A549 (cell line): ENCODE measurements around the gene C1orf146. TPM values are rescaled to one million over a fixed set of nuclear protein-coding genes. Genes with fewer than 3 reads are reported as not detected.

ENCODE experiments used
- ATAC-seq, 2 experiments: fragments of 200-7000 bp in 1 of 2; fragments of >200 bp in 1 of 2; cut with Nextera tagmentation in 1 of 2; cut with Tn5 transposase in 1 of 2; 3 replicates each; pipeline versions ENCODE4 v1.8.0 to v1.9.1; 2018 to 2020; ENCODE audit warnings: mild to moderate bottlenecking in 1 of 2, moderate library complexity in 1 of 2
- CTCF ChIA-PET: fragments of 300-600 bp; sonication (Branson Sonifier 250); formaldehyde crosslinking; extraction: SDS; loops from one replicate; lab custom pipeline; 2021; ENCODE audit warnings: antibody characterized with exemption, inconsistent platforms; lab: Yijun Ruan, JAX
- POLR2A ChIA-PET: fragments of 350-600 bp; formaldehyde crosslinking; extraction: SDS; loops from one replicate; lab custom pipeline; 2021; ENCODE audit warnings: antibody characterized with exemption, inconsistent platforms; lab: Yijun Ruan, JAX
- DNase-seq, 2 experiments: peaks; one replicate each; pipeline versions ENCODE4 v3.0.0 to v3.0.0-alpha.2; 2011 to 2016; ENCODE audit warnings: low read depth in 1 of 2, low spot score in 1 of 2
- FAIRE-seq: peaks from 2 replicates; lab custom pipeline; 2011; peaks lifted over from hg19 to GRCh38; lab: Jason Lieb, UNC
- H3K27ac ChIP-seq, 2 experiments: fragments of >200 bp; sonication (Bioruptor Twin); formaldehyde crosslinking; 3 replicates each; pipeline ENCODE4 v1.5.1; 2016 to 2017
- H3K4me1 ChIP-seq: fragments of >200 bp; sonication (Bioruptor Twin); formaldehyde crosslinking; 3 replicates; pipeline ENCODE4 v1.6.1; 2016
- H3K4me2 ChIP-seq: fragments of >200 bp; sonication (Bioruptor Twin); formaldehyde crosslinking; 3 replicates; pipeline ENCODE4 v1.6.1; 2016
- H3K4me3 ChIP-seq: fragments of >200 bp; sonication (Bioruptor Twin); formaldehyde crosslinking; 3 replicates; pipeline ENCODE4 v1.5.1; 2016
- H3K9me3 ChIP-seq: fragments of >200 bp; sonication (Bioruptor Twin); formaldehyde crosslinking; 3 replicates; pipeline ENCODE4 v1.6.1; 2016
- CBX8 ChIP-seq: fragments of 200-600 bp; sonication (generic); IDR thresholded peaks from 2 replicates; pipeline ENCODE4 v1.6.1; 2016
- CHD4 ChIP-seq: fragments of 200-600 bp; sonication (generic); IDR thresholded peaks from 2 replicates; pipeline ENCODE4 v1.6.1; 2016; ENCODE audit warnings: antibody characterized with exemption, mild to moderate bottlenecking, borderline replicate concordance
- FOSB ChIP-seq: fragments of 250-450 bp; sonication (Bioruptor Pico); IDR thresholded peaks from 2 replicates; pipeline ENCODE4 v1.5.0; 2020; ENCODE audit warnings: mild to moderate bottlenecking, moderate library complexity
- FOXS1 ChIP-seq: fragments of 250-450 bp; sonication (Bioruptor Pico); IDR thresholded peaks from 2 replicates; pipeline ENCODE4 v1.5.0; 2020; ENCODE audit warnings: mild to moderate bottlenecking, moderate library complexity
- HDAC2 ChIP-seq: fragments of 200-600 bp; sonication (generic); IDR thresholded peaks from 2 replicates; pipeline ENCODE4 v1.6.1; 2016
- HEYL ChIP-seq: fragments of 250-450 bp; sonication (Bioruptor Pico); IDR thresholded peaks from 2 replicates; pipeline ENCODE4 v1.8.0; 2021; ENCODE audit warnings: mild to moderate bottlenecking, moderate library complexity
- HOXB5 ChIP-seq: fragments of 250-450 bp; sonication (Bioruptor Pico); IDR thresholded peaks from 2 replicates; pipeline ENCODE4 v1.5.0; 2020; ENCODE audit warnings: mild to moderate bottlenecking, moderate library complexity
- JUN ChIP-seq, 2 experiments: fragments of >200 bp; sonication (Bioruptor Twin); formaldehyde crosslinking; IDR thresholded peaks; 2 replicates in 1 of 2; 3 replicates in 1 of 2; pipeline ENCODE4 v1.6.1; 2016 to 2017
- JUNB ChIP-seq: fragments of >200 bp; sonication (Bioruptor Twin); formaldehyde crosslinking; IDR thresholded peaks from 2 replicates; pipeline ENCODE4 v1.6.1; 2016
- KDM1A ChIP-seq: fragments of 200-600 bp; sonication (generic); IDR thresholded peaks from 2 replicates; pipeline ENCODE4 v1.6.1; 2016; ENCODE audit warnings: low read depth, mild to moderate bottlenecking
- KDM5A ChIP-seq: fragments of 200-600 bp; sonication (generic); IDR thresholded peaks from 2 replicates; pipeline ENCODE4 v1.6.1; 2016; ENCODE audit warnings: antibody characterized with exemption, mild to moderate bottlenecking
- MAFK ChIP-seq: fragments of 450-650 bp; IDR thresholded peaks from 2 replicates; pipeline ENCODE4 v1.6.1; 2014; ENCODE audit not compliant: partially characterized antibody
- MAZ ChIP-seq: fragments of 150-350 bp; IDR thresholded peaks from 2 replicates; pipeline ENCODE4 v1.6.1; 2014; ENCODE audit warnings: antibody characterized with exemption, low read depth, low read length, borderline replicate concordance
- NPAS2 ChIP-seq: fragments of 250-450 bp; sonication (Bioruptor Pico); IDR thresholded peaks from 2 replicates; pipeline ENCODE4 v1.8.0; 2022; ENCODE audit warnings: mild to moderate bottlenecking, moderate library complexity, borderline replicate concordance
- PHF8 ChIP-seq: fragments of 200-600 bp; sonication (generic); IDR thresholded peaks from 2 replicates; pipeline ENCODE4 v1.6.1; 2016; ENCODE audit warnings: low read depth, mild to moderate bottlenecking, antibody characterized with exemption, moderate library complexity, borderline replicate concordance
- POLR2AphosphoS2 ChIP-seq: conservative IDR thresholded peaks from 2 replicates; pipeline ENCODE4 v1.6.1; 2012; ENCODE audit warnings: low read length, improper control_type of control experiment, inconsistent platforms
- RARB ChIP-seq: fragments of 250-450 bp; sonication (Bioruptor Pico); IDR thresholded peaks from 2 replicates; pipeline ENCODE4 v1.8.0; 2021; ENCODE audit warnings: mild to moderate bottlenecking, moderate library complexity
- RCOR1 ChIP-seq: fragments of 150-350 bp; IDR thresholded peaks from 2 replicates; pipeline ENCODE4 v1.6.1; 2014; ENCODE audit warnings: antibody characterized with exemption, low read length, low read depth
- RNF2 ChIP-seq: fragments of 200-600 bp; sonication (generic); IDR thresholded peaks from 2 replicates; pipeline ENCODE4 v1.6.1; 2016; ENCODE audit warnings: low read depth, mild to moderate bottlenecking, antibody characterized with exemption, moderate library complexity, borderline replicate concordance
- SMC3 ChIP-seq: fragments of >200 bp; sonication (Bioruptor Twin); formaldehyde crosslinking; IDR thresholded peaks from 3 replicates; pipeline ENCODE4 v1.6.1; 2018; ENCODE audit warnings: inconsistent platforms
- SREBF2 ChIP-seq: fragments of 450-650 bp; IDR thresholded peaks from 2 replicates; pipeline ENCODE4 v1.6.1; 2014; ENCODE audit warnings: mild to moderate bottlenecking, moderate library complexity
- TP53 ChIP-seq: fragments of 250-450 bp; sonication (Bioruptor Pico); IDR thresholded peaks from 2 replicates; pipeline ENCODE4 v1.5.0; 2021; ENCODE audit warnings: mild to moderate bottlenecking, moderate library complexity
- ZFP36 ChIP-seq: fragments of 450-650 bp; IDR thresholded peaks from 2 replicates; pipeline ENCODE4 v1.6.1; 2014; ENCODE audit warnings: borderline replicate concordance; ENCODE audit not compliant: partially characterized antibody
- ZNF302 ChIP-seq: fragments of 250-450 bp; sonication (Bioruptor Pico); IDR thresholded peaks from 2 replicates; pipeline ENCODE4 v1.9.0; 2021; ENCODE audit warnings: inconsistent platforms, mild to moderate bottlenecking, moderate library complexity
- WGBS: methylation state at CpG from one replicate; pipeline ENCODE4 v1.1.6; 2017; ENCODE audit errors: missing lambda C conversion rate; 5-methylcytosine and 5-hydroxymethylcytosine counted together
- polyA plus RNA-seq, 4 experiments: library from polyadenylated mRNA; depleted of rRNA in 3 of 4; stranded (reverse); fragments of >200 nt; fragmentation: RNase III in 1 of 4; extraction: RNeasy Plus Mini Kit Qiagen cat#74134 plus additional on column Dnase treatment in 1 of 4; gene quantifications; 2 replicates in 3 of 4; 3 replicates in 1 of 4; pipeline ENCODE4 v1.2.3, GENCODE V29; 2011 to 2017
- TF ChIP-seq, protein P1 (sequence below): fragments of 450-650 bp; IDR thresholded peaks from 2 replicates; pipeline ENCODE4 v1.6.1; 2014; ENCODE audit warnings: antibody characterized with exemption
- TF ChIP-seq, protein P2 (sequence below): IDR thresholded peaks from 2 replicates; pipeline ENCODE4 v1.6.1; 2012; ENCODE audit warnings: low read depth, borderline replicate concordance
- TF ChIP-seq, protein P3 (sequence below): fragments of >200 bp; sonication (Bioruptor Twin); formaldehyde crosslinking; IDR thresholded peaks from 3 replicates; pipeline ENCODE4 v1.6.1; 2016
- TF ChIP-seq, protein P4 (sequence below): fragments of >200 bp; sonication (Bioruptor Twin); formaldehyde crosslinking; IDR thresholded peaks from 2 replicates; pipeline ENCODE4 v1.6.1; 2016
- TF ChIP-seq, protein P5 (sequence below): fragments of >200 bp; sonication (Bioruptor Twin); formaldehyde crosslinking; IDR thresholded peaks from 3 replicates; pipeline ENCODE4 v1.5.1; 2016

C1orf146 gene
- polyA plus RNA-seq, 2 of the 4 experiments (the other 2 are of a cell fraction): not detected

DNA sequence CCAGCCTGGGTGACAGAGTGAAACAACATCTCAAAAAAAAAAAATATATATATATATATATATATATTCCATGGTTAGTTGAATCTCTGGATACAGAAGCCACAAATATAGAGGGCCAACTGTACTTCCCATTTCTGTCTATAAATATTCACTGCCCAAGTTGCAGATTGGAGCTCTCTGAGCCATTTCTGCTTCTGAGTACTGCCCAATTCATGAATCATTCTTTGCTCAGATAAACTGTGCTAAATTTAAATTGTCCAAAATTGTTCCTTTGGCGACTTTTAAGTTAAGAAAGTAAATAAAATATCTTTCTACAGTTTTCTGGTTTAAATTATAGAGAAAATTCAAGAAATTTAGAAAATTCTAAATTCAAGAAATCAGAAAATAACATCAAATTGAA, 23.2 kb upstream of the C1orf146 start:
- Histone ChIP-seq H3K4me1 (no peaks in the 10 kb centered on the region), H3K27ac (no peak overlapping the region)
- TF ChIP-seq CBX8 (no peak), TP53 (CRISPR knock-in tag) (no peak), JUN (IDR thresholded peaks at IDR 0.05) (no peak), CHD4 (no peak)
- TF ChIP-seq, all 56 proteins: peak for 0
- ChIA-PET CTCF (interaction anchor here (1.4 kb wide), 1 partner anchor 79 kb away, joined by 5 read pairs; no protein-coding TSS in a partner anchor), POLR2A (no interaction called here)
- DNase-seq (no peak), FAIRE-seq (no peak), ATAC-seq (no peak)
- H3K9me3 ChIP-seq: no peaks in the 10 kb centered on the region
- no peak overlapping the region for H3K4me2 ChIP-seq
- no peak overlapping the region for H3K4me3 ChIP-seq
- 23% methylated on average over 1 of the region's 1 CpG for WGBS

DNA sequence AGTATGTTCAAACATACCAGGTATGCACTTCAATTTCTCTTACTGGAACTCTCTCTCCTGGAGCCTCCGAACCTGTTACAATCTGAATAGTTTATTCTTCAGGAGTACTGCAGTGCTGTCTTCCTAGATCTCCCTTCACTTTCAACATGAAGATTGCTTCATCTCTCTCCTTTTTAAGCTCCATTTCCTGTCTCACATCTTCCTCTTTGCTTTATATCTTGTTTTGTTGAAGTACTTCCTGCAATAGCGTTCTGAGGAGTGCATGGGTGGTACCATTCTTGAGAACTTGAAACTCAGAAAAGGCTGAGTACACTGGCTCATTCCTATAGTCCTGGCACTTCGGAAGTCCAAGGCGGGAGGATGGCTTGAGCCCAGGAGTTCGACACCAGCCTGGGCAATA, 15.7 kb upstream of the C1orf146 start:
- FAIRE-seq: no peak
- no peak for ATAC-seq
- POLR2A ChIA-PET: no interaction called here

DNA sequence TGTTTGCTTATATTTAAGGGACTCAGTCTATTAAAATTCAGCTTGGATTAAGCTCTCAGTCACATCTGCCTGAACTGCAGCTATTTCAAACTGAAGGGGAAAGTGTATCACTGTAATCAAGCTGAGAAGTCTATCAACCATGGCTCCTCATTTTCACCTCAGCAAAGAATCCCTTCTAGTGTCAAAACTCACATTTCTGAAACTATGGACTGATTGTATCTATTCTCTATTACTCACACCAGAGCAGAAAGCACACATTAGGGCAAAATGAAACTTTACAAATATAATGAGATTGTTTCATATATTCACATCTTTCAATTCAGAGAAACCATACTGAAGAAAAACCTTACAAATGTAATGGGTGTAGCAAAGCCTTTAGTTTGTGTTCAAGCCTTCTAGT, 14.6 kb upstream of the C1orf146 start:
- Histone ChIP-seq H3K27ac (no peak overlapping the region), H3K4me1 (no peaks in the 10 kb centered on the region), H3K4me2 (no peak overlapping the region), H3K4me3 (no peak overlapping the region), H3K9me3 (0 out of 3 replicates have a peak, but pooled peaks cover 5% of the 10 kb centered on the region)
- TF ChIP-seq, protein P1, sequence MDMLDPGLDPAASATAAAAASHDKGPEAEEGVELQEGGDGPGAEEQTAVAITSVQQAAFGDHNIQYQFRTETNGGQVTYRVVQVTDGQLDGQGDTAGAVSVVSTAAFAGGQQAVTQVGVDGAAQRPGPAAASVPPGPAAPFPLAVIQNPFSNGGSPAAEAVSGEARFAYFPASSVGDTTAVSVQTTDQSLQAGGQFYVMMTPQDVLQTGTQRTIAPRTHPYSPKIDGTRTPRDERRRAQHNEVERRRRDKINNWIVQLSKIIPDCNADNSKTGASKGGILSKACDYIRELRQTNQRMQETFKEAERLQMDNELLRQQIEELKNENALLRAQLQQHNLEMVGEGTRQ: no peak
- TF ChIP-seq POLR2AphosphoS2 (no peak), RNF2 (no peak), KDM5A (no peak), PHF8 (no peak), ZFP36 (no peak), HOXB5 (no peak), RARB (CRISPR knock-in tag) (no peak), SMC3 (no peak), HEYL (CRISPR knock-in tag) (no peak)
- TF ChIP-seq, protein P2, sequence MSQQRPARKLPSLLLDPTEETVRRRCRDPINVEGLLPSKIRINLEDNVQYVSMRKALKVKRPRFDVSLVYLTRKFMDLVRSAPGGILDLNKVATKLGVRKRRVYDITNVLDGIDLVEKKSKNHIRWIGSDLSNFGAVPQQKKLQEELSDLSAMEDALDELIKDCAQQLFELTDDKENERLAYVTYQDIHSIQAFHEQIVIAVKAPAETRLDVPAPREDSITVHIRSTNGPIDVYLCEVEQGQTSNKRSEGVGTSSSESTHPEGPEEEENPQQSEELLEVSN: no peak
- TF ChIP-seq, protein P3, sequence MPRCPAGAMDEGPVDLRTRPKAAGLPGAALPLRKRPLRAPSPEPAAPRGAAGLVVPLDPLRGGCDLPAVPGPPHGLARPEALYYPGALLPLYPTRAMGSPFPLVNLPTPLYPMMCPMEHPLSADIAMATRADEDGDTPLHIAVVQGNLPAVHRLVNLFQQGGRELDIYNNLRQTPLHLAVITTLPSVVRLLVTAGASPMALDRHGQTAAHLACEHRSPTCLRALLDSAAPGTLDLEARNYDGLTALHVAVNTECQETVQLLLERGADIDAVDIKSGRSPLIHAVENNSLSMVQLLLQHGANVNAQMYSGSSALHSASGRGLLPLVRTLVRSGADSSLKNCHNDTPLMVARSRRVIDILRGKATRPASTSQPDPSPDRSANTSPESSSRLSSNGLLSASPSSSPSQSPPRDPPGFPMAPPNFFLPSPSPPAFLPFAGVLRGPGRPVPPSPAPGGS: no peak
- POLR2A ChIA-PET: no interaction called here
- ATAC-seq (no peak), DNase-seq (no peak), FAIRE-seq (no peak)
- CTCF ChIA-PET: no interaction called here

More for the DNA sequence above, 15.7 kb upstream of the C1orf146 start:
- 75% methylated on average over 5 of the region's 5 CpGs for WGBS
- Histone ChIP-seq H3K4me2 (no peak overlapping the region), H3K4me1 (no peaks in the 10 kb centered on the region), H3K27ac (no peak overlapping the region), H3K4me3 (no peak overlapping the region), H3K9me3 (0 out of 3 replicates have a peak, but pooled peaks cover 5% of the 10 kb centered on the region)
- CTCF ChIA-PET: no interaction called here
- no peak for DNase-seq
- TF ChIP-seq, protein P4, sequence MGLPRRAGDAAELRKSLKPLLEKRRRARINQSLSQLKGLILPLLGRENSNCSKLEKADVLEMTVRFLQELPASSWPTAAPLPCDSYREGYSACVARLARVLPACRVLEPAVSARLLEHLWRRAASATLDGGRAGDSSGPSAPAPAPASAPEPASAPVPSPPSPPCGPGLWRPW: no peak
- TF ChIP-seq NPAS2 (CRISPR knock-in tag) (no peak), HDAC2 (no peak), SREBF2 (no peak), MAFK (no peak), FOXS1 (CRISPR knock-in tag) (no peak), HOXB5 (no peak), FOSB (no peak), KDM1A (no peak), ZNF302 (CRISPR knock-in tag) (no peak), MAZ (no peak), RCOR1 (no peak), JUNB (no peak)
- TF ChIP-seq, protein P5, sequence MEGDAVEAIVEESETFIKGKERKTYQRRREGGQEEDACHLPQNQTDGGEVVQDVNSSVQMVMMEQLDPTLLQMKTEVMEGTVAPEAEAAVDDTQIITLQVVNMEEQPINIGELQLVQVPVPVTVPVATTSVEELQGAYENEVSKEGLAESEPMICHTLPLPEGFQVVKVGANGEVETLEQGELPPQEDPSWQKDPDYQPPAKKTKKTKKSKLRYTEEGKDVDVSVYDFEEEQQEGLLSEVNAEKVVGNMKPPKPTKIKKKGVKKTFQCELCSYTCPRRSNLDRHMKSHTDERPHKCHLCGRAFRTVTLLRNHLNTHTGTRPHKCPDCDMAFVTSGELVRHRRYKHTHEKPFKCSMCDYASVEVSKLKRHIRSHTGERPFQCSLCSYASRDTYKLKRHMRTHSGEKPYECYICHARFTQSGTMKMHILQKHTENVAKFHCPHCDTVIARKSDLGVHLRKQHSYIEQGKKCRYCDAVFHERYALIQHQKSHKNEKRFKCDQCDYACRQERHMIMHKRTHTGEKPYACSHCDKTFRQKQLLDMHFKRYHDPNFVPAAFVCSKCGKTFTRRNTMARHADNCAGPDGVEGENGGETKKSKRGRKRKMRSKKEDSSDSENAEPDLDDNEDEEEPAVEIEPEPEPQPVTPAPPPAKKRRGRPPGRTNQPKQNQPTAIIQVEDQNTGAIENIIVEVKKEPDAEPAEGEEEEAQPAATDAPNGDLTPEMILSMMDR: no peak
